GM19239 (cell line): Measurements from ENCODE around the gene FMN2.
"Not testable (repeated sequence)": the region's sequence is repeated elsewhere in the genome, so short reads cannot be mapped to it uniquely, and the experiment has no call there.

Experiments used
- DNase-seq: peaks from one replicate; pipeline ENCODE4 v3.0.0; 2011; ENCODE audit warnings: low spot score; ENCODE audit not compliant: insufficient read length
- FAIRE-seq: peaks from 2 replicates; lab custom pipeline; 2011; peaks lifted over from hg19 to GRCh38; lab: Jason Lieb, UNC

Gene FMN2

DNA sequence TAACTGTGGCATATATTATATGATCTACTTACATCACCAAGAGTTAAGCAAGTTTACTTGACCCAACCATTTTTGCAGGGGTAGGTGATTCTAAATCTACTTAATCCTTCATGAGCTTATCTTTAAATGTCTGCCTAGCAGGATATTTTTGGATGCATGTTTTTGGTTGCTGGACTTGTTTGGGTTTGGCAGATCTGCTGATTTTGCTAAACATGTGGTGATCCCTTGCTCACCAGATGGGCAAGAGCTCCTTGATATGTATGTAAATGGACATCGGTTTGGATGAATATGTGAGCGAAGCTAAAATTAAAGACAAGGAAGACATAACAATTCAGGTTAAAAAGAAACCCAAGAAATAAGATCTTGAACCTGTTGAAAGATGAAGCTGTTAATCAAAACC lies 36.7 kb downstream of the FMN2 start:
- DNase-seq, result no peak
- no peak for FAIRE-seq

DNA sequence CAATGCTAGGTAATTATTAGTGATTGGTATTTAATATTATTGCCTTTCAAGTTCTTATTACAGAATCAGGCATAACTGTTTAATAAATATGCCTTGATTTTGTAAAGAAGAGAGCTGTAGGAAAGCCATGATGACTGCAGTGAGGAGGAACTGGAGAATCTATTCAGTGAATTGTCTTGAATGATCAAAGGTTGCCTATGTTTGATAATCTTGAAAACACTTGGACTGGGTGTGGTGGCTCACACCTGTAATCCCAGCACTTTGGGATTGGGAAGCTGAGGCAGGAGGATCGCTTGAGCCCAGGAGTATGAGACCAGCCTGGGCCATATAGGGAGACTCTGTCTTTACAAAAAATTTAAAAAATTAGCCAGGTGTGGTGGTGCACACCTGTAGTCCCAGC lies 42.4 kb downstream of the FMN2 start:
- DNase-seq, result no peak
- FAIRE-seq, result no peak

DNA sequence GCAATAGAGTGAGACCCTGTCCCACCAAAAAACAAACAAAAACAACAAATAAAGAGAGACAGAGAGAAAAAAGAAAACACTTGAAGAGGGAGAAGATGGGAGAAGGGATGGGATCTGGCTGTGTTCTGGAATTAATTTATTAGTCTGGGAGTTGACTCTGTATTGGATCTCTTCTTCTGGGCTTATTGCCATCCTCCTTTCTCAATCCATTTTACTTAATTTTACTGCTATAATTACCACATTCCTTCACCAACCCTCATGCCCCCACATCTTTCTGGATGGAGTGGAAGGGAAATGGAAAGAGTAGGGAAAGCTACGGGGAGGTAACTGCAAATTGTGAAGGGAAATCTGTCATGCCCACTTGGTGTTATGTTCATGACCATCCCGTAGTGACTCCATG lies 42.9 kb downstream of the FMN2 start:
- DNase-seq, result no peak
- FAIRE-seq, result no peak

DNA sequence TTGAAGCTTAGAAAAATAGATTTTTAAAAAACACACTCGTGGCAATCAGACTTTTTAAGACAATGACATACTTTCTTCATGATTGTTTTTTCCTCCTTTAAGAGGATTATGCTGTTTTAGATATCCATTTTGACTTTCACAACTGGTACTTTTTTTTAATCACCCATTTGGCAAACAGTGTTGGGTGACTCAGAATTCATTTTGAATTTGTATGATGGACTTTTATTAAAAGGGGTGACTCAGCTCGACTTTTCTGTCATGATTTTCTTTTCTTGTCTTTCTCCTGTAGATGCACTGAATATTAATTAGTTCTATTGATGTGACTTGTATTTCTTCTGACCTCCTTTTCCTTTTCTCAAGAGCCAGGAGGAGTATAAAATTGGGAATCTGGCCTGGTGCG lies 44.7 kb downstream of the FMN2 start:
- FAIRE-seq (no peak), DNase-seq (no peak)

DNA sequence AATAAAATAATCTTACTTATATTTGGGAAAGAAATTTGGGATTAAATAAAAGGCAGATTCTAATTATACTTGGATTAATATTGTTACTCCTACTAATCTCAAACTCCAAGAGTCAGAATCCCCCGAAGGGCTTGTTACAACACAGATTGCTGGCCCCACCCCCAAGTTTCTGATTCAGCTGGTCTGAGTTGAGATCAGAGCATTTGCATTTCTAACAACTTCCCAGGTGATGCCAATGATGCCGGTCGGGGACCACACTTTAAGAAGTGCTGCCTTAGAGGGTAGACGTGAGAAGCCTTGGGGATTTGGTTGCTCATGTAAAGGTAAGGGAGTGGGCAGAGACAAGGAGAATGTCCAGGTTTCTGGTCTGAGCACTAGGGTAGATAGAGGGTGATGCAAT lies 47.2 kb downstream of the FMN2 start:
- FAIRE-seq (no peak), DNase-seq (no peak)

DNA sequence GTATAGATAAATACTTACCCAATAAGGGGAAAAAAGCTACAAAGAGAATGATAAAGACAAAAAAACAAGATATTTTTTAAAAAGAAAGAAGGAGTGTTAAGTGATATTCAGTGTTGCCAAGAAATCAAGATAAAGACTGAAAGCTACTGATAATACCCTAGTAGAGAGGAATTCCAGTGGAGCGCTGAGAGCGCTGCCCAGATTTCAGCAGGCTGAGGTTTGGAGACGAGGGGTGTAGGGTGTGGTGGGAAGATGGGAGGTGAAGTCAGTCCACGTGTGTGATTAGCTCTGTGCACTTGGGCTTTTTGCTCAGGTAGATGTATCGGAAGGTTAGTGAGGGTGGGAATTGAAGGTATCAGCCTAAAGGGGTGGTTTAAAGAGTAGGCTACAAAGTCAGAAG lies 47.8 kb downstream of the FMN2 start:
- FAIRE-seq (no peak), DNase-seq (no peak)

DNA sequence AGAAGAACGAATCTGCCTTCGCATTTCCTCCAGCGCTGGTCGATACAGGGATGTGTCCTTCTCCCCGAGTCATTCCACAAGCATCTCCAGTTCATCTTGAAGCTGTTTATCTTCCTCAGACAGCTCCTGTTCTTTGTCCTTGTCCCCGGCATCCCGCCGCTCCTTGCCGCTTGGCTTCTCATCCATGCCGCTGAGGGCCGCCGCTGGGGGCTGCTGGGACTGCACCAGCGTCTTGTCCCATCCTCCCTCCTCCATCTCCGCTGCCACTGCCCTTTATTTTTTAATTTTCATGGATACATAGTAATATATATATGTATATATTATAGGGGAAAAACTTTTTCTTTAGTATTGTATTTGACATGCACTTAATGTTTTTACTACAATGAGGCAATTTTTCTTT lies 53.4 kb downstream of the FMN2 start:
- FAIRE-seq, result no peak
- DNase-seq, result no peak

DNA sequence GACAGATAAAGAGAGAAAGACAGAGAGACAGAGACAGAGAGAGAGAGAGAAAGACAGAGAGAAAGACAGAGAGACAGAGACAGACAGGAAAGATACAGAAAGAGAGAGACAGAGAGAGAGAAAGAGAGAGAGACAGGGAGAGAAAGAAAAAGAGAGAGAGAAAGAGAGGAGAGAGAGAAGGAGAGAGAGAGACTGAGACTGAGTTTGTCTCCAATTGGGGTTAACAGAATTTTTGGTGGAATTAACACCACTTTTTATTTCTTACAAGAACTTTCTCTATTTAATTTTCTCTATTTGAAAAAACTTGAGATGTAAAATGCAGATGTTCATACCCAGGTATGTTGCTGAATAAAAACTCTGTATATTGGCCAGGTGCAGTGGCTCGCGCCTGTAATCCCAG lies 56.6 kb downstream of the FMN2 start:
- DNase-seq (no peak), FAIRE-seq (no peak)

DNA sequence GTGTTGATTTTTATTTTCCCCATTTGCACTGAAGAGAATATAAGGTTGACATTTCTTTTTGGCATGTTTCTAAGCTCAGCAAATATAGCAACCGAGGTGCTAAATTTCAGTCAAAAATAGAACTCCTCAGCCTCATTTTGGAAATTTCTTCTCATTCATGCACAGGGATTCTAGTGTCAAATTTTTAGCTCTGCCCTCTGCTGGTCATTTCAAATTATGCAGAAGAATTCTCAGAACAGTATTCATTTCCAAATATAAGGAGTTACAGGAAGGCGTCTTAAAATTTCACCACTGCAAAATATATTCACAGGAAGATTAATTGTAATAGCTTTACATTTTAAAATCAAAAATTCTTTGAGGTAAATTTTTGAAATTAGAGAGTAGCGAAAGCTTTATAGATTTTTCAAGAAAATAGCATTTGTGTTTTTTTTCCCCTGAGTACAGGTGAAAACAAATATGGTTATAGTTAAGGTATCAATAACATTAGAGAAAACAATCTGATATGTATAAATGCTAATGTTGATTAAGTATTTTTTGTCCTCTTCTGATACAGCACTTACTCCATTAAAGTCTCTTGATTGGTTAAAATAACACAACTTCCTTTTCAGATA lies 57.9 kb downstream of the FMN2 start:
- no peak for DNase-seq
- FAIRE-seq, result peak; percentile 11

DNA sequence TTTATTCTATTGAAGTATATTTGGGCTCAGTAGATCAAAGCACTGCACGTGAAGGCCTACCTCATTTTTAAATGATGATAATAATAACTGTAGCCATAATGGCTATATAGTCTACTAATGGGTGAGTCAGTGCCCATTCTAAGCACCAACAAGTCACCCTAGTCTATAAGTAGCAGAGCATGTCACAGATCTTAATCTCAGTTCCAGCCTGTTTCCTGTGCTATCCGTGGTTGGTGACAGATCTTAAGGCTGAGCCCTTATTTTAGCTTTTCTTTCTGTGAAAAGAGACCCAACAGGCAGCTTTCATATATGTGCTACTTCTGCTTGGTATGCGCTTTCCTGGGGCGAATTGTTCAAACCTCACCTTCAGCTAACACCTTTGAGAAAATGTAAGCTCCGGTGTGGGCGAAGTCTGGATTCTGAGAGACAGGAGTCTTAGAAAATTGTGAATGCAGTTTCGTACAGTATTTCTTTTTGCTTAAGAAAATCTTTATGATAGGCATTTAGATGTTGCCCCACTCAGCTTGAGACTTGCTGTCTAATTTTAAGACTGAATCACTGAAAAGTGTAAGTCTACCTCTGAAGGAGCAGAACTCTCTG lies 59.6 kb downstream of the FMN2 start:
- DNase-seq, result no peak
- no peak for FAIRE-seq

DNA sequence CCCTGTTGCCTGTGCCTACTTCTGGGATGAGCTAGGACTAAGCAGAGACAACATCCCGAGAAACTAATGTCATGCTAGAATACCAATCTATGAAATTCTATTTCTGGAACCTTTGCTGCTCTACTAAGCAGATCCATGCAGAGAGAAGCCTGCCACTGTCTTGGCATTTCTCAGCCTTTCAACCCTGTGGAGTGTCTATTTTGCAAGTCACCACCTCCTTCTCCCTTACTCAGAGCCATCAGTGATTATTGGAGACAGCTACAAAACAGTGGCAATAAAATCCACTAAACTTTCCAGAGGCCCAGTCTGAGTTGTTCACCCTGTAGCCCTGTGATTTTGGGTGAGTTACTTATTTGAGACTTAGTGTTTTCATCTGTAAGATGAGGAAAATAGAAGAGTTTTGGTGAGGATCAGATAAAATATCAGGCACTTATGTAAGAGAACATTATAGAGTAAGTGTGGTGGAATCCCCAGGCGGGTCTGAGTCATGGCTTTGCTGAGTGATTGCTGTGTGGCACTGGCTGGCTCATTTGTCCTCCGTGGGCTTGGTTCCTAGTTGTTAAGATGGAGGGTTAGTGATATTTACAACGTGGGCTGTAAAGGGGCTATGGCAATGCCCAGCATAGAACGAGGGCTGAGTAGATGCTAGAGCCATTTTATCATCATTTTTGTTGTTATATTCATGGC lies 61.1 kb downstream of the FMN2 start:
- DNase-seq, result no peak
- FAIRE-seq, result no peak

DNA sequence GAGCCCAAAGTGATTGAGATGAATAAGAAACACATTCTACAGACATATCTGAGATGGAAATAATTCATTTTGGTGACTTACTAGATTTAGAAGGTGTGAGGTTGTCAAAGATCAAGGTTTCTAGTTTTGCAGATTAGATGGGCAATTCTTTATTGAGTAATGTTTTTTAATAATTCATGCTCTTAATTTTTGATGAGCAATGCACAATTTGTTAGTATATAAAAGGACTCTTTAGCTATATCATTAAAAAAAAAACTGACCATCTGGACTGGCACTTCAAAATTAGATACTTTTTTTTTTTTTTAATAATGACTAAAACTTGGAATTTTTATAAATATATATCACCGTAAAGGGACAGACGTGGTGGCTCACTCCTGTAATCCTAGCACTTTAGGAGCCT lies 63.9 kb downstream of the FMN2 start:
- FAIRE-seq, result no peak

DNA sequence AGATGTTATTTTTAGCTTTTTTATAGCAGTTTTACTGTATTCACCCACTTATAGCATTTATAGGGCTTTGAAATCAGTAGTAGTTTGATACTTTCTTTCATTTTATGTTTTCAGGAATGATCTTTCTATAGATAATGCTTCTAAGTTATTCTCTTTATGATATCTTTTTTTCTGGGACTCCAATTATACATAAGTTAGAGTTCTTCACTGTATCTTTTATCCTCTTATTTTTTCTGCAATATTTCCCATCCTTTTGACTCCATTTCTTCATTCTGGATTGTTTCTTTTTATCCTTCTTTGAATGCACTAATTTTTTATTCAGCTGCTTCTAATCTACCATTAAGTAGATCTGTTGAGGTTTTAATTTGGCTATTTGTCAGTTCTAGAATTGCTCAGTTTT lies 73.1 kb downstream of the FMN2 start:
- DNase-seq (no peak), FAIRE-seq (no peak)

More for the DNA sequence above, 63.9 kb downstream of the FMN2 start:
- DNase-seq, result no peak

DNA sequence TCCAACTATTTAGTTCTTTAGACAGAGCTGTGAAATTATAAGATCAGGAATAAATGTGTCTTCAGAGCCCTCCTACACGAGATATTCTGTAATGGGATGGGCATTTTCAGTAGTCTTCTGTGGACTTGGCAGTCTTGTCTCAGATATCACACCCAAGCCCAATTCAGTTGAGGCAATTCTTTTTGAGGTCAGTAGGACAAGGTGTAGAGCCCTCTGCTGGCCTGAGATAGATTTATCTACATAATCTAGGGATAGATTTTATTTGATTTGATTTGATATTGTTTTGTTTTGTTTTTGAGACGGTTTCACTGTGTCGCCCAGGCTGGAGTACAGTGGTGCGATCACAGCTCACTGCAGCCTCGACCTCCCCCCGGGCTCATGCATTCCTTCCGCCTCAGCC lies 77.5 kb downstream of the FMN2 start:
- FAIRE-seq (no peak), DNase-seq (no peak)

DNA sequence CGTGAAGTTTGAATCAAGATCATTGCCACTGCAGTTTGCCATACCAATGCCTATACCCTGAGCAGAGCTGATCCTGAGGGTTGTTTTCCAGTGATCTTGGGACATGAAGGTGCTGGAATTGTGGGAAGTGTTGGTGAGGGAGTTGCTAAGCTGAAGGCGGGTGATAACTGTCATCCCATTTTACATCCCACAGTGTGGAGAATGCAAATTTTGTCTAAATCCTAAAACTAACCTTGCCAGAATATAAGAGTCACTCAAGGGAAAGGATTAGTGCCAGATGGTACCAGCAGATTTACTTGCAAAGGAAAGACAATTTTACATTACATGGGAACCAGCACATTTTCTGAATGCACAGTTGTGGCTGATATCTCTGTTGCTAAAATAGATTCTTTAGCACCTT lies 78.6 kb downstream of the FMN2 start:
- no peak for DNase-seq
- FAIRE-seq, result no peak

DNA sequence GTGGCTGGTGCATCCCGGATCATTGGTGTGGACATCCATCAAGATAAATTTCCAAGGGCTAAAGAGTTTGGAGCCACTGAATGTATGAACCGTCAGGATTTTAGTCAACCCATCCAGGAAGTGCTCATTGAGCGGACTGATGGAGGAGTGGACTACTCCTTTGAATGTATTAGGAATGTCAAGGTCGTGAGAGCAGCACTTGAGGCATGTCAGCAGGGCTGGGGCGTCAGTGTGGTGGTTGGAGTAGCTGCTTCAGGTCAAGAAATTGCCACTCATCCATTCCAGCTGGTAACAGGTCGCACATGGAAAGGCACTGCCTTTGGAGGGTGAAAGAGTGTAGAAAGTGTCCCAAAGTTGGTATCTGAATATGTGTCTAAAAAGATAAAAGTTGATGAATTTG lies 79.1 kb downstream of the FMN2 start:
- FAIRE-seq (no peak), DNase-seq (no peak)

DNA sequence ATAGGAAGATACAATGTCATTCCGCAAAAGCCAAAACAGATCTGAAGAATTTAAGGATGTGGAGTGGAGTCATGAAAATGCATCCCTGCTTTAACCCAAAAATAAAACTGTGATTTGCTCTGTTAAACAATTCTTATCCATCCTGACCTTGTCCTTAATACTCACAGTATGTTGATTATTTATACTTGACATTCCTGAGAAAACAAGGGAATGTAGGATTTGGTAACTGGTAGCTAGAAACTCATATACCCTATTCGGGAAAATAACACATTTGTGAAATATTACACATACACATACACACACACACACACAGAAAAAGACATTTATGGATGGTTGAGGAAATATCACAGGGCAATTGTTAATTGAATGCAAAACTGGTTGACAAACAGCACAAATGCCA lies 80.2 kb downstream of the FMN2 start:
- FAIRE-seq, result no peak
- DNase-seq, result no peak

DNA sequence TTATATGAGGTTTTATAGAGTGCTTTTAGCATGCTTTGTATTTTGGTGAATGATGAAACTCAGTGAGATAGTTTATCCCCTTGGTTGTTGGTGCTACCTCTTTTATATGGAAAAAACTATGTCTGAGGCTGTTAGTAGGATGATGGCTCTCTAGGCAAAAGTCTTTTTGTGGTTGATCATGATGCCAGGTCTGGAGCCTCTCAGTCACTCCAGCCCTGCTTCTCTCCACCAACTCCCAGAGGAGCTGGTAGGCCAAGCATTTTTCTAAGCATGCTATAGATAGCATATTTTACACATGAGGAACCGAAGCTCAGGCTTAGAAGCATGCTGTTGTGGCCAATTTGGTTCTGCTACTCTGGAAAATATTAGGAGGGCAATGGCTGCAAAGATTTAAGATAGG lies 82.2 kb downstream of the FMN2 start:
- FAIRE-seq (no peak), DNase-seq (no peak)

DNA sequence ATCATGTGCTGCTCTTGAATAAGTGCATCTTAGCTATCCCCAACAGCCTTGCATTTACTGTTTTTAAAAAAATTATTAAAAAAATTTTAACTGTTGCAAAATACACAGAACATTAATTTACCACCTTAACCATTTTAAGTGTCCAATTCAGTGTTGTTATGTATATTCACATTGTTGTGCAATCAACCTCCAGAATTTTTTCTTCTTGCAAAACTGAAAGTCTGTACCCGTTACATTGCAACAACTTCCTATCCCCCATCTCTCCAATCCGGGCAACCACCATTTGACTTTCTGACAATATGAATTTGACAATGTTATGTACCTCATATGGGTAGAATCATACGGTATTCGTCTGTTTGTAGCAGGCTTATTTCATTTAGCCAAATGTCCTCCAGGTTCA lies 83.1 kb downstream of the FMN2 start:
- no peak for DNase-seq
- FAIRE-seq, result no peak

DNA sequence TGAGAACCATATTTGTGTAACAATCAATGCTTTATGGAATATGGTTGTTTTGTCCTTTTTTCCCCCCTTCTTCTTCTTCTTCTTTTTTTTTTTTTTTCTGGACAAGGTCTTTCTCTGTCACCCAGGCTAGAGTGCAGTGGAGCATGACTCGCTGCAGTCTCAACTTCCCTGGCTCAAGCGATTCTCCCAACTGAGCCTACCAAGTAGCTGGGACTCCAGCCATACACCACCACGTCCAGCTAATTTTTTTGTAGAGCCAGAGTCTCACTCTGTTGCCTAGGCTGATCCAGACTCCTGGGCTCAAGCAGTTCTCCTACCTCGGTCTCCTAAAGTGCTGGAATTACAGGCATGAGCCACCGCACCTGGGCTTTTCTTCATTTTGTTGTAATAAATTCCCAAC lies 86.7 kb downstream of the FMN2 start:
- FAIRE-seq (no peak), DNase-seq (no peak)

DNA sequence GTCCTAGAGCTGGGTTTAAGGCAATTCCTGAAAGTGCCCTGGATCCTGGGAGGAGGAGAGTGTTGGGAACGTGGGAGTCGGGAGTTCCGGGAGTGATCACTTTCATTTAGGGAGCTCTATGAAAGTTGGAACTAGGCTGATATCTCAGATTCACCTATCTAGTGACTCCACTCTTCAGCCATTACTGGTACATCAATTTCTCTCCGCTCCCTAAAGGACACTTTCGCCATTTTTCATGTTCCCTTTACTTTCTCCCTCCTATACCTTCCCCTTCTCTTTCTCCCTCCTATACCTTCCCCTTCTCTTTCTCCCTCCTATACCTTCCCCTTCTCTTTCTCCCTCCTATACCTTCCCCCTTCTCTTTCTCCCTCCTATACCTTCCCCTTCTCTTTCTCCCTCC lies 93.0 kb downstream of the FMN2 start:
- not testable (repeated sequence) for FAIRE-seq, DNase-seq

DNA sequence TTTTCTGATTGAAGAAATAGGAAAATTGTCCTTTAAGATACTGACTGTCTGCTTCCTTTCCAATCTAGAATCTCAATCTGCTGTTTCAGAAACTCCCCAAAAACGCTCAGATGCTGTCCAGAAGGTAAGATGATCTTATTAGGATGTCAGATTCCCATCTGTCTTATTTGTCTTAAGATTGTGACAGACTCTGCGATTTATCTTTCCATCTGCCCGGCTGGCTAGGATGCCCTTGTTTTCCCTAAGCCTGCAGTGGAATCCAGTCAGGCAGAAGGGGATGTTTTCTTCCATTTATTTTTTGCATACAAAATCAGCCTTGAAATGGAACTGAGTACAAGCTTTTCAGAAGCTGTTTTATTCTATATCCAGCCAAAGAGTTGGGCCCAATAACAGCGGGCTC lies 96.5 kb downstream of the FMN2 start:
- no peak for FAIRE-seq
- DNase-seq, result no peak
